ENCODE data around the gene RRP9. TPM values are rescaled to one million over a fixed set of nuclear protein-coding genes. Genes with fewer than 3 reads are reported as not detected.

The RRP9 gene
- total and polyA plus RNA-seq, 10 of the 15 experiments (the other 5 are each of a cell fraction or from before 2014, with no cell fraction given), result 4.7 to 91.5 (median 41.7) TPM

- no peak overlapping the region for H3K4me3 ChIP-seq
- no peaks in the 10 kb centered on the region for H3K4me1 ChIP-seq (ENCODE audit: control insufficient read depth, insufficient read depth, low read length)
- CTCF ChIA-PET, result no interaction called here
- TF ChIP-seq NFYA (IDR thresholded peaks at IDR 0.05; ENCODE audit: borderline replicate concordance, low read depth, low read length), result no peak
- no peak for TF ChIP-seq EGR1 (IDR thresholded peaks at IDR 0.05; ENCODE audit: borderline replicate concordance in 1 of 2, low read depth in 2 of 2, low read length in 2 of 2)
- TF ChIP-seq CBX3 (IDR thresholded peaks at IDR 0.05; ENCODE audit: borderline replicate concordance, low read depth), result no peak
- H3K9ac ChIP-seq (ENCODE audit: control insufficient read depth, insufficient read depth, low read length), result no peak overlapping the region
- no peaks in the 10 kb centered on the region for H4K20me1 ChIP-seq (ENCODE audit: control insufficient read depth, insufficient read depth)
- FAIRE-seq, result no peak
- intact Hi-C loops (cut with micrococcal nuclease; ENCODE audit: unreplicated experiment) (no loop called here), in situ Hi-C loops (cut with MboI) (no loop called here)
- no peak for ATAC-seq
- peaks cover 0 to 2% of the 10 kb centered on the region in 2 experiments; a peak in 1 of 4 replicates for H3K27me3 ChIP-seq (replicated peaks in 1 of 2; ENCODE audit: control insufficient read depth in 2 of 2, insufficient read depth in 2 of 2, low read length in 1 of 2)
- POLR2A ChIA-PET, result no interaction called here
- H3K4me2 ChIP-seq (ENCODE audit: control insufficient read depth, insufficient read depth), result no peak overlapping the region
- no peaks in the 10 kb centered on the region for H3K79me2 ChIP-seq (ENCODE audit: control insufficient read depth, insufficient read depth, low read length)
- H3K9me3 ChIP-seq (replicated peaks; ENCODE audit: control insufficient read depth, insufficient read depth, low read length), result no peaks in the 10 kb centered on the region
- H3K27ac ChIP-seq (ENCODE audit: control insufficient read depth, insufficient read depth), result no peak overlapping the region
- H3K36me3 ChIP-seq (ENCODE audit: control insufficient read depth in 2 of 2, insufficient read depth in 2 of 2, low read length in 1 of 2), result peaks cover 0 to 2% of the 10 kb centered on the region in 2 experiments; a peak in 1 of 4 replicates
- RAD21 ChIA-PET (ENCODE audit: unreplicated experiment), result no interaction called here
- H2AFZ ChIP-seq (ENCODE audit: control insufficient read depth, low read depth, low read length), result no peak overlapping the region
- 96% methylated on average over 5 of the region's 5 CpGs for WGBS (ENCODE audit: insufficient coverage, insufficient replicate concordance, low lambda C conversion rate, missing lambda C conversion rate)
- BruUV-seq (replicated peaks), result no TSS peak
- SMC1A ChIA-PET (ENCODE audit: uncharacterized antibody, unreplicated experiment), result no interaction called here
- no peak for DNase-seq (ENCODE audit: low read depth, low spot score)
Observed at GRCh38 chr3:51949121-51949520, 7.4 kb upstream of the RRP9 start.

- POLR2A ChIA-PET, result no interaction called here
- Histone ChIP-seq H3K36me3 (ENCODE audit: control insufficient read depth in 2 of 2, insufficient read depth in 2 of 2, low read length in 1 of 2) (peaks cover 0 to 2% of the 10 kb centered on the region in 2 experiments; a peak in 1 of 4 replicates), H3K79me2 (ENCODE audit: control insufficient read depth, insufficient read depth, low read length) (no peaks in the 10 kb centered on the region), H3K4me1 (ENCODE audit: control insufficient read depth, insufficient read depth, low read length) (peaks cover 4% of the 10 kb centered on the region; the same call in 1 of the 2 replicates), H3K9me3 (replicated peaks; ENCODE audit: control insufficient read depth, insufficient read depth, low read length) (no peaks in the 10 kb centered on the region), H3K27ac (ENCODE audit: control insufficient read depth, insufficient read depth) (no peak overlapping the region), H3K4me2 (ENCODE audit: control insufficient read depth, insufficient read depth) (no peak overlapping the region), H3K4me3 (no peak overlapping the region), H4K20me1 (ENCODE audit: control insufficient read depth, insufficient read depth) (no peaks in the 10 kb centered on the region), H3K9ac (ENCODE audit: control insufficient read depth, insufficient read depth, low read length) (no peak overlapping the region), H3K27me3 (replicated peaks in 1 of 2; ENCODE audit: control insufficient read depth in 2 of 2, insufficient read depth in 2 of 2, low read length in 1 of 2) (no peaks in the 10 kb centered on the region), H2AFZ (ENCODE audit: control insufficient read depth, low read depth, low read length) (no peak overlapping the region)
- no TSS peak for BruUV-seq (replicated peaks)
- 91% methylated on average over 10 of the region's 10 CpGs for WGBS (ENCODE audit: insufficient coverage, insufficient replicate concordance, low lambda C conversion rate, missing lambda C conversion rate)
- DNase-seq (ENCODE audit: low read depth, low spot score) (no peak), FAIRE-seq (no peak), ATAC-seq (no peak)
- in situ Hi-C loops (cut with MboI) (no loop called here), intact Hi-C loops (cut with micrococcal nuclease; ENCODE audit: unreplicated experiment) (no loop called here)
- SMC1A ChIA-PET (ENCODE audit: uncharacterized antibody, unreplicated experiment), result no interaction called here
- RAD21 ChIA-PET (ENCODE audit: unreplicated experiment), result no interaction called here
- CTCF ChIA-PET, result no interaction called here
- TF ChIP-seq TBL1XR1 (IDR thresholded peaks at IDR 0.05; ENCODE audit: low read depth, low read length) (no peak), USF1 (IDR thresholded peaks at IDR 0.05; ENCODE audit: borderline replicate concordance, extremely low read length, insufficient read depth, low read depth, low read length) (no peak), BRCA1 (IDR thresholded peaks at IDR 0.05; ENCODE audit: low read depth, low read length) (no peak), E2F8 (IDR thresholded peaks at IDR 0.05; ENCODE audit: low read depth, partially characterized antibody) (no peak), TAF1 (IDR thresholded peaks at IDR 0.05; ENCODE audit: borderline replicate concordance, low read depth, low read length) (no peak), SRF (IDR thresholded peaks at IDR 0.05; ENCODE audit: low read depth in 2 of 2, low read length in 2 of 2) (no peak), IKZF2 (IDR thresholded peaks at IDR 0.05) (no peak), IRF3 (IDR thresholded peaks at IDR 0.05) (no peak), CHD4 (IDR thresholded peaks at IDR 0.05) (no peak), POLR2A (IDR thresholded peaks at IDR 0.05; ENCODE audit: low read depth, low read length) (no peak)
Observed at GRCh38 chr3:51948016-51948580, 6.4 kb upstream of the RRP9 start.
